NCI-H226 (cell line): Measurements from ENCODE around the gene AP1AR.

ENCODE experiments used
- DNase-seq: peaks from one replicate; pipeline ENCODE4 v3.0.0-alpha.2; 2015

AP1AR gene

DNA sequence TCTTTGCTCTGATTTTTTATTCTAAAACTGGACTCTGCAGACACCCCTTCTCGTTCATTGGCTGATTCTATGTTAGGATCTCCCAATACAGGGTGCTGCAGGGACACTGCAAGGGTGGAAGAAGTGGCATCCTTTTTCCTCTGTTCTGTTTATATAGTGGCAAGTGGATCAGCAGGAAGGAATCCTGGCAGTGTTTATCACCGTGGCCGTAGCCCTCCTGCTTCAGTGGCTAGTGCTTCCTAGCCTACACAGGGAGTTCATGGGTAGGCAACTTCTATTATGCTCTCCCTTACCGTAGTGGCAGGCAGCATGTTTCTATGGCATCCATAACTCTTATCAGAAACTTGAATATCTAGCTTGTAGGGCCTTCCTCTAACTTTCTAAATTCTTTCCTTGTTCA lies 6.4 kb upstream of the AP1AR start:
- DNase-seq = no peak

DNA sequence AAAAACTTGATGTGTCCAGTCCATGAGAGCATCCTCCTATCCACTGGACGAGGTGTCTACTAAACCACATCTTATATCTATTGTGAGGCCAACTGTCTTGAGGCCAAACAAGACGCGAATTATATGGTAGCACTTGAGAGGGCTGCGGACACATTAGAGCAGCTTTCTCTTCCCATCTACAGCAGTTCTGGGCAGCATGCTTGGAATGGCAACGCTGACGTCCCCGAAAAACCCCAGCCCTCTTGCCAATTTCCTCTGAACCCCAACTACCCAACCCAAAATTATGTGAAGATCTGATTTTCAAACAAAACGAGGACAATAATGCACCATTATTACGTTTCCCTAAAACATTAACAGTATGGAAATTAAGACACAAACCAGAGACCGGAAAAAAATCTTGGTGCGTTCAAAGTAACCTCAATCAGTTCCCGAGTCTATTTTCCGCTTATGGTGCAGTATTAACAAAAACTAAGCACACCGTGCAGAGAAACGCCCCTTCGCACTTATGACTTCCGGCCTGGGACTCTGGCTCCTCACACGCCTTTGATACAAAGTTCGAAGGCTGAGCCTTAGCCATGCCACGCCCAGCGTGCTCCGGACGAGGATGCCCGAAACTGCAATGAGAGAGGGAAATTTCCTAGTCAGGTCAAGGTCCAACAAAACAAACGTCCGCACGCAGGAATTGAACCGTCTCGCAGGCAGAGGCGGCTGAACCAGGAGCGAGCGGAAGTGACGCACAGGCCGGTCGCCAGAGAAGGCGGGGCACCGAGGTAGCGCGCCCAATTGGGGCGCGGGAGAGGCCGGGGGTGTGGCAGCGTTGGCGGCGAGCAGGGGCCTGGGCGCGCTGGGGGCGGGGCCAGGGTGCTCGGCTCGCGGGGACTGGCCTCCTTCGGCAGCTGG lies 458 bp upstream of the AP1AR start:
- DNase-seq = peak; percentile 92

DNA sequence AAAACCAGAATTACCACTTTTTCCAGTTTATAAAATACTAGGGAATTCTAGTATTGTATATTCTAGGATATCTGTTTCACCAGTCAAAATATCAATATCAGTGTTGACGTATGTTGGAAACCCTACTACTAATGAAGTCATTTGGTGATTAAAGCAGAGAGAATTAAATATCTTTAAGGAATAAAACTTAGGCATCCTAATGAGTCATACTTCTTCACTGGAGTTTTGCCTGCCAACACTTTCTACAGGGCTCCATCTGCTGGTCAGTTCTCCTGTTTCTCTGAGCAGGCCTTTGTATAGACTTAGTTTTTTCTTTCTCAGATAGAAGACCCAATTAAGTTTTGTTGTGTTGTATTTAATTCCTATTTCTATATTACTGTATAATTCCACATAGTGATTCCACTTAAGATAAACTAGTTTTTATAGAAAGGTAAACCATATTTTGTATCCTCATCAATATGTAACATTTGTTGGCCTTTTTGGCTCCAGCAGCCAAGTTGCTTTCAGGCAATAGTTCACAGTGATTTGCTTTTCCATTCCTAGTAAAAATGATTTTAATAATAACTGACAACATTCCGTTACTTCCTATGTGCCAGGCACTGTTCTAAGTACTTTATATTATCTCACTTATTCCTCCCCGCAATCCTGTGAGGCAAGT lies 3.5 kb downstream of the AP1AR start:
- peak; percentile 51 for DNase-seq

DNA sequence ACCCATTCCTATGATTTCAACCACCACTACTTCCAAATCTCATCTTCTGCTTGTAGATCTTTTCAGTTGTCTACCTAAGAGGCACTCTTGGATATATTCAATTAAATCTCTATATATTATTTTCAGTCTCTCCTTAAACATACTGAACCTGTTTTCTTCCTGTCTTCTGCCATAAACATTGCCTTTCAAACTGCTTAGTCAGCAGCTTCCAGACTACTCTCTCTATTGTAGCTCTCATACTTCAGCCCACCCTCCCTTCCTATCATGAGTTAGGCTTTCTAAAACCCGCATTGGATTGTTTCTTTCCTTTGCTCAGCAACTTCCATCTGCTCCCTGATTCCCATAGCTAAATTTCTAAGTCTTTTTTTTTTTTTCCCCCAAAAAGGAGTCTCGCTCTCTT lies 4.5 kb downstream of the AP1AR start:
- no peak for DNase-seq

DNA sequence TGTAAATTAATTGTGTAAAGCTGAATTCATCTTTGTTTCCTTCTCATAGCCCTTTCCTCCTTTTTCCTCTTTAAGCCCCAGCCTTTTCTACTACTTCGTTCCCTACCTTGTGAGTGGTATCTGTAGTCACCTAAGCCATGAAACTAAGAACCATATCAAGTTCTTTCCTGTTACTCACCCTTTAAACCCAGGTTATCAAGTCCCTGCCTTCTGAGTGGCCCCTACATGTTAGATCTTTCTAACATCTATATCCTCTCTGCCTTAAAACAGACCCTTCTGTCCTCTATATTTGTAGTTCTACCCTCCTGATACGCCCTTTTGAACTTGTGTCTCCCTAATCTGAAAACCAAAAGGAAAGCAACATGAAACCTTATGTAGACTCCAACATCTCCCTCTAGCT lies 7.2 kb downstream of the AP1AR start:
- no peak for DNase-seq

DNA sequence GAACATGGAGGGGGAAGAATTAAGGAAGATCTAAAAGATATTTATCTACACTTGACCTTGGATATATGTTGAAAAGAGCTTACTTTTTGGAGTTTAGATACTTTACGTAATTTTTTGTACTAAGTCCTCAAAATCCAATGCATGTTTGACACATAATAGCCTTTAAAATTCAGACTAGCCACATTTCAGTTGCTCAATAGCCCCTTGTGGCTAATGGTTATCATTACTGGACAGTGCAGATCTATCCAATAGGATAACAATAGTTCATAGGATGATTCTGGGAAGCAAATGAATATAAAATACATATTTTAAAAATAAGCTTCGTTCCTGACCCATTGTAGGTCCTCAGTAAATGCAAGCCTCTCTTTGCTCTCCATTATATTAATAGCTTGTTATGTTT lies 13.8 kb downstream of the AP1AR start:
- no peak for DNase-seq

DNA sequence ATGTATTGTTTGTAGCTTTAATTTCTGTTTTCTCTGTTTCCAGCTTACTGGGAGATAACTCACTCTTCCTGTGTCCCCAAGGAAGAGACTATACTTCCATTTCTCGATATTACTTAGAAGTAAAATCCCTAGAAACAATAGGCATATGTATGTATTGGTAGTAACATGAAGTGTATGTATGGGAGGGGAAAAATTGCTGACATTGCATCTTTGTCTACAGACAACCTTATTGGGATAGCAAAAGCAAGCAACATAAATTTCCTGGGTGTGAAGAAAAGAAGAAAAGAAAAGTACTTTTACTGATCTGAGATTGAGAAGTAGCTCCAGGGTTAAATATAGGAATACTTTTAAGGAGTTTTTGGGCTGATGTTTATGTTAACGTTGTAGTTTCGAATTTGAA lies 15.4 kb downstream of the AP1AR start:
- DNase-seq = no peak

DNA sequence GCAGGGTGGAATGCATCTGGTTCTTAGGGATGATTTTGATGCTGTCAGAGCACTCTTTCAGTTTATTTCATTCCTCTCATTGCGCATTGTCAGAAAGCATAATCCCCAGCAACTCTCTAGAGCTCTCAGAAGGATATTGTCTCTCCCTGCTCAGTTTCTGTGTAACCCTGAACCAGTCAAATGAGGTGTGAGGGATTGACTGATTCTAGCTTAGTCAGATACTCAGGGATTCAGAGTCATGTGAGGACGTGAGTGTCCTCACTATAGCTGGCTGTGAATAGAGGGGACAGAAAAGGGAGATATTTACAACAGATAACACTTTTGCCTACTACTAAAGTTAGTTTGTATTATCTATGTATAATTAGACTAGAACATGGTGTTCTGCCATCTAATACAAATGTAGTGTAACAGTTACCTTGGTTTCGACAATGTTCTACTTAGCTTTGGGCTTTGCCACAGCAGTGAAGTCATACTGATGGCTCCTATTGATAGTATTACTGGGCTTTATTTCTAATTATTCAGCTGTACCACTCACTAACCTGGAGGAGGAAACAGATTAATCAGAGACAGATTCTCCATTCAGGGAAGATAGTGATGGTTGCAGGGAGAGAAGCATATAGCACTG lies 19.5 kb downstream of the AP1AR start:
- DNase-seq = no peak

DNA sequence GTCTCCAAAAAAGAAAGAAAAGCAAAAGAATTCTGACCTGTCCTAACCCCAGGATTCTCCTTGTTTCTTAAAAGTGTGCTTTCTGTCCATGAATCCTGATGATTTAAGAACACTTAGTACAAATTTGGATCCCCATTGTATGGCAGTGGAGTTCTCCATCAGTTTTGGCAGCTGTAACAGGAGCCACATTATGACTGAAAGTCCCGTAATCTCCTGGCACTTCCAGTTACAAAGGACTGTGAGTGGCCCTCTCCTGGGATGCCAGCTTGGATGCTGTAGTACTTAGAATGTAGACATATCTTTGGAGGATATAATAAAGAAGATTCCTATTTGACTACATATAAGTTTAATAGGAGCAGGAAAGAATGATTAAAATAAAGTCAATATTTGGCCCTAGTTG lies 20.6 kb downstream of the AP1AR start:
- no peak for DNase-seq

DNA sequence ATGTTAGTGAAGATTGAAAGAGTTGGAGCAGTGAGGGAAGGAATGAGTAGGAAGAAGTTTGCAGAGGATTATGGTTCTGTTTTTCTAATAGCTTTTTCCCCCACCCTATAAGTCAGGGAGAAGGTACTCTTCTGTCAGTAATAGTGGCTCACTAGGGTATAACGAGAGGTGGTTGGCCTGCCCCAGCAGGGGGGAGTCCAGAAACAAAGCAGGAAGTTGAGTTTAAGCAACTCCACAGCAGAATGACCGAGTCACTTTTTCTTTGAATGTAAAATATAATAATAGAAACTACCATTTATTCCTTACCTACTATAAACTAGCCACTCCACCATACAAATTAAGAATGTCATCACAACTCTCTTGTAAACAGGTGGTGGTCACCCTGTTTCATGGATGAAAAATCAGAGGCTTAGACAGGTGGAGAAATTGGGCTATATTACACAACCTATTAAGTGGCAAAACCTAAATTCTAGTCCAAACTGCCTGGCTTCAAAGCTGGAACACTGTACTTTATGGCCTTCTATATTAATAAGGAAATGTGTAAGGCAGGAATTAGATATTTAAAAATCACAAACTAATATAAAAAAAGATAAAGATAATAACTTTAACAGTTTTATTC lies 21.9 kb downstream of the AP1AR start:
- DNase-seq = no peak

DNA sequence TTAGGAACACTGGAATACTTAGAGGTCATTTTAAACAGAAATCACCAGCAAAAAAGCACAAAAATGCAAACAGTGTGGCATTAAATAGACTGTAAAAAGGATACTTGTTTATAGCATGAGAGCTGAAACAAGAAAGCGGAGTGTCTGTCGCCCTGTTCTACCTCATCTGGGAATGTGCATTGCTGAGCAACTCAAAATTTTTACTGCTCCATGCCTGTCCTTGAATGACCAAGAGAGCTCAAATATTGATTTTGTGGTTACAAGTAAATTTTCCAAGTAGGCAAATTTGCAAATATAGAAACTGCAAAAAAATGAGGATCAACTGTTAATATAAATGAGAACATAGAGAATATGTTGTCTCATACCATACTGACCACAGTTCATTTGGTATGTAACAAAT lies 25.5 kb downstream of the AP1AR start:
- DNase-seq = no peak

DNA sequence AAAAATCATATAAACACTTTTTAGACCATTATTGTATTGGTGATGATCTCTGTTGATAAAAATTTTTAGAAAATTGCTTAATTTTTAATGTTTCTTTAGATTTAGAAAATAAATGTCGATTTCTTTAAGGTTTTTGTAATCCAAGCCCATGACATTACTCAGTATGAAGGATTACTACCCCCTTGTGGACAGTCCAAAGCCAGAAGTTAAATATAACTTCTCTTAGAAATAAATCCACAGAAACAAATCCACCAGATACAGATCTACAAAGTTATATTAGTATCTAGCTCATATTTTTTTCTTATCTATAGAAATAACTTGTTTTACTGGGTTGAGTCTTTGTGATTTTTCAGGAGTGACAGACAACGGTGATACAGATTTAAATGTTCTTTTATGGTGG lies 35.2 kb downstream of the AP1AR start:
- no peak for DNase-seq

DNA sequence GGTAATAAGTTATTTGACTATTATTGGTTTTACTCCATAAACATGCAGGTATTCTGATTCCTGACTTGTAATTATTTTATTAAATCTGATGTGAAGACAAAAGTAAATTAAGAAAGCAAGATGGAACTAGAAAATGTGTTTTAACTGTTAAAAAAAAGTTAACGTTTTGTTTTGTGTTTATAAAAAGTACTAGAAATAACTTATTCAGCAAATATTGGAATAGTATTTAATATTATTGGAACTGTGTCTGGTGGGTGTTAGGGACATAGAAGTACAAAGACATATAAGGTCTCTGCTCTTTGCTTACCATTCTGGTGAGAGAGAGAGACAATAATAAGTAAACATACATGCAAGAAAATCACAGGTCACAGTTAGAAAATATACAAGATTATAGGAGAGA lies 38.5 kb downstream of the AP1AR start:
- DNase-seq = no peak

DNA sequence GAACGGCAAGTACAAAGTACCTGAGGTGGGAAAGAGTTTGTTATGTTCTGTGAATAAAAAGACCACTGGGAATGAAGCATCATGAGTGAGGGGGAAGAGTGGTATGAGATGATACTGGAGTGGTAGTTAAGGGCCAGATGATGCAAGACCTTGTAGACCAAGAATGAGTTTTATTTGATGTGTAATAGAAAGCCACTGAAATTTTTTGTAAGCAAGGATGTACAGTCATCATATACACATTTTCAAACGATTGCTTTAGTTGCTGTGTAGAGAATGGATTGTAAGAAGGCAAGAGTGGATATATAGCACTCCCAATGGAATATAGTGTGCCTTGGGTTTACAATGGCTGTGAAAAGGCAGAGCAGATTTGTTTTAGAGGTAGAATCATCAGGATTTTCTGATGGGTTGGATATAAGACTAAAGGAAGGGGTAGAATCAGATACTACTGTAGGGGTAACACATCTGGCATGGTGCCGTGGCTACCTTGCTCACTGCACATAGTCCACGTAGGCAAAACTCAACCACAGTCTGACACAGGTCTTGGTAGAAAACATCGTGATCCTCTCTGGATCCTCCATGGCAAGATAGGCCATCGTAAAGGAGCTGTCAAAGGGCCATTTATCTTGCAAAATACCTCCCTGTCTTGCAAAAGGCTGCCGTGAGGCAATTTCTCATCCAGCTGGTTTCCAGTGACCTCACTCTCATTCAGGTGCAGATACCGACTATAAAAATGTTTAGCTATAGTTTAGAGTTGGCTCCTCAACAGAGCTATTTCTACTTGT lies 39.2 kb downstream of the AP1AR start:
- DNase-seq = peak; percentile 71

DNA sequence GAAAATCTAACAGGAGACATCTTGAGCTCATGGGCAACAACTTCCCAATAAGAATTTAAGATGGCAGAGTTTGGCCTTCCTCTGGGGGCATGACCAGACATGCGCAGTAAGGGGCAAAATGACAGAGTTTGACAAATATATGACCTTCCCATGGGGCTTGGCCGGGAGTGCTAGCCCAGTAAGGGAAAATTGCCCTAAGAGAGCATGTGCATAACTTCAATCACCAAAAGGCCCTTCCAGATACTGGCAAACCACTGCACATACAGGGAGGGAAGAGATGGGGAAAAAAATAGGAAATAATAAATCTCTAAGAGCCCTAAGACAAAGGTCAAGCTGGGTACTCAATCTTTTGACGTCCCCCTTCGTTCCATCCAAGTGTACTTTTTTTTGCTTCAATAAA lies 40.7 kb downstream of the AP1AR start:
- DNase-seq = no peak

DNA sequence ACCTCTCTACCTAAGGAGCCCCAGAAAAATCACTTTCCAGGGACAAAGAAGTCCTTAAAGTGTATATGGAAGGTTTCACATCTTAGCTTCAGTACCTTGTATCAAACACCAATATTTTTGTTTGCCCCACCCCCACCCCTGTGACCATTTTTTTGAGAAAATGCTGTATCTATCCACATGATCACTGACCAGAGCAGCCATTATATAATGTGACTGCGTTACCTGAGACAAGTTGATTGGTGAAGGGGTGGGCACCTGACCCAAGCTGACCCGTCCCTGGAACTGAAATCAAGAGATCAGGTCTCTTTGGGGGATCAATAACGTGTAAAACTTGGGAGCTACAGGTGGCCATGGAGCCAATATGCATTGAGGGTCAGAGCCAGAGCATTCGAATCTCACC lies 43.4 kb downstream of the AP1AR start:
- no peak for DNase-seq

DNA sequence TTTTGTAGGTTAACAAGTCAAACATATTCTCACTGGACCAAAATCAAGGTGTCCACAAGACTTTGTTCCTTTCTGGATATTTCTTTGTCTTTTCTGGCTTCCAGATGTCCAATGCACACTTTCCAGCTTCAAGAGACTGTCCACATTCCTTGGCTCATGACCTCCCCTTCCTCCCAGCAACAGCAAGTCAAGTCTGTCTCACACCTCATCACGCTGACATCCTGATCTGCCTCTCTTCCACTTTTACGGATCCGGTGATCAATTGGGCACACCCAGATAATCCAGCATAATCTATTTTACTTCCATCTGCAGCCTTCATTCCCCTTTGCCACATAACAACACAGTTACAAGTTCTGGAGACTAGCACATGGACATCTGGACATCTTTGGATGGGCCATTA lies 44.5 kb downstream of the AP1AR start:
- DNase-seq = no peak

DNA sequence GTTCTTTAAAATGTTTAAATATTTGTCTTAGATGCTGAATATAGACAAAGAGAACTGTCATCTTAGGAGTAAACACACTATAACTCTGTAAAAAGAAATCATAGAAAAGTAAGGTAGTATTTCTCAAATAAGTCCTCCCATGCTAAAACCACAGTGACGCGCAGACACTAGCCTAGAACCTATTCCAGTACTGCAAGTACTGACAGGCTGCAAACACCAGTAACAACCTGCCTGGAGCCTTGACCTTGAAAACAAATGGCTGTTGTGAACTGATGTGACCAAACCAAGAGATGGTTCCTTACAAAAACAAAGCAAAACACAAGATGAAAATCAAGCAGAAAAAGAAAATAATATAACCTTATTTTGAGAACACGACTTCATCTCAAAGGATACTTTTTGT lies 45.6 kb downstream of the AP1AR start:
- no peak for DNase-seq

DNA sequence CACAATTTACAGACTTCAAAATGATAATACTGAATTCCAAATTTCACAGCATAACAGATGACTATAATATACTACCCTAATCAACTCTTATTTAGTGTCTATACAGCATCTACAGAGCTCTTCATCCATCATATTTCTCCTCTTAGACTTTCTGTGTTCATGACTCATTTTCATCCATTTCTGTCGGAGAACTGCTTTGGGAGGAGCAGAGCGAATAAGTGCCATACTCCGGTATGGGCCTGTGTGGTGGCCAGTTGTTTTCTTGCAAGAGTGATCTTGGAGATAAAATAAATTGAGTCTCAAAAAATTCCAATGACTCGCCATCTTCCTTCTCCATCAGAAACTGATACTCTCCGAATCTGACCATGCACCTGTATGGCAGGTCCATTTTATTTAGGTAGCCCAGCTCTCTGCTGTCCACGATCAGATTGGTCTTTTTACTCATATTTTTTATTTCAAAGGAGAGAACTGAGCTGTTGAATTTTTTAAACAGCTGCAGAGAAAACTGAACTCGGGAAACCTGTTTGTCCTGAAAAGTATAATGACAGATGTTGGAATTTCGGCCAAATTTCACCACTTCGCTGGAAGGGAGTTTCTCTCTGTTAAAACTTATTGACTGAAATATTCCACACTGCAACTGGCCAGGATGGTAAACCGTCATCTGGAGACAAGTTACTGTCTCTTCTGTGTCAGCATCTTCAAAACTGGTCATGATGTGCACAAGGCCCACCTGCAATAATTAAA lies 46.3 kb downstream of the AP1AR start:
- DNase-seq = no peak

DNA sequence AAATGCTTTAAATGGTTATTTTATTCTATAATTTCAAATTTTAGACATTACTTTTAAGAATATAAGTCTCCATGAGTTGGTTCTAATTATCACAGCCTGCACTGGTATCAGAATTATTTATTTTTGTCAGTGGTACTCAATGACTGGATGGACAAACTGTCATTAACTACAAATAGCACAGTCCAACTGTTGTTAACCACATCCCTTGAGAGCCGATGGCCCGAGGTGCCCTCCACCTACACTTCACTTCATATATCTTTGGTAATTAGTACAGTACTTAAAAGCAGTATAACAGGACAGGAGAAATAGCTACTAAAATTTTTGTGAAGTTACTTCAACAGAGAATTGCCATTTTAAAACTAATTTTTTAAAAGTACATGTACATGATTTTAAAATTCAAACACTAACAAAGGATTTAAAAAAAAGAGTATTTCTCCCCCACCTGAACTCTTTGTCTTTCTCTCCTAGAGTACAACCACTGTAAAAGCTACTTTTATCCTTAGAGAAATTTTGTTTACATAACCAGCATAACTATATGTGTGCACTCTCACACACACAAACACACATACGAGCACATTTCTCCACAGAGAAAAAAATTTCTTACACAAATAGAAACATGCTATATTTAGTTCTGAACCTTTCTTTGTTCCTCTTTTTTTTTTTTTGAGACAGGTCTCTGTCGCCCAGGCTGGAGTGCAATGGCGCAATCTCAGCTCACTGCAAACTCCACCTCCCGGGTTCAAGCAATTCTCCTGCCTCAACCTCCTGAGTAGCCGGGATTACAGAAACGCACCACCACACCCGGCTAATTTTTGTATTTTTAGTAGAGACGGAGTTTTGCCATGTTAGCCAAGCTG lies 47.7 kb downstream of the AP1AR start:
- no peak for DNase-seq

DNA sequence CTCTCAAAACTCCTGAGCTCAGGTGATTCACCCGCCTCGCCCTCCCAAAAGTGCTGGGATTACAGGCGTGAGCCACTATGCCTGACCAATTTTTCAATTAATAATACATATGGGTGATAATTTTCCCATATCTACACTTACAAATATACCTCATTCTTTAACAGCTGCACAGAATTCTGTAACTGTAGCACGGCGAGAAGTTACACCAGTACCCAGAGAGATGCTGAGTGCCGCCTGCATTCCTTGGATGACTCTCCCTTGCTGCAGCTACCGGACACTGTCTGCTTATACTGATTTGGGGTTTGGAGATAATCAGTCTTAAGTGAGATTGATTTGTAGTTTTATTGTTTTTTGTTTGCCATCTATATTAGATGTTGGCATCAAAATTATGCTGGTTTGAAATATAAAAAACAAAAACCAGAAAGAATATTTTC lies 48.3 kb downstream of the AP1AR start:
- no peak for DNase-seq
